H9 (cell line): ENCODE data around the gene SERPINB10. TPM values are rescaled to one million over a fixed set of nuclear protein-coding genes. Genes with fewer than 3 reads are reported as not detected.

Source experiments
- DNase-seq: peaks from one replicate; pipeline ENCODE4 v3.0.0-alpha.2; 2017
- H2AFZ ChIP-seq: one replicate; pipeline ENCODE4 v1.6.1; 2013; ENCODE audit warnings: mild to moderate bottlenecking, low read length, control low read depth, moderate library complexity
- H2AK5ac ChIP-seq: 2 replicates; pipeline ENCODE4 v1.6.1; 2013; ENCODE audit warnings: low read length, control low read depth, mixed read lengths; ENCODE audit not compliant: insufficient read length
- H2BK120ac ChIP-seq: one replicate; pipeline ENCODE4 v1.6.1; 2013; ENCODE audit warnings: low read depth, mild to moderate bottlenecking, low read length, control low read depth, inconsistent platforms; ENCODE audit not compliant: poor library complexity, severe bottlenecking
- H2BK12ac ChIP-seq: 2 replicates; pipeline ENCODE4 v1.6.1; 2013; ENCODE audit warnings: low read length, control low read depth, mixed read lengths, low read depth; ENCODE audit not compliant: insufficient read length
- H2BK15ac ChIP-seq: 2 replicates; pipeline ENCODE4 v1.6.1; 2013; ENCODE audit warnings: low read depth, low read length, control low read depth
- H2BK20ac ChIP-seq: one replicate; pipeline ENCODE4 v1.6.1; 2013; ENCODE audit warnings: low read depth, mild to moderate bottlenecking, low read length, control low read depth, inconsistent platforms; ENCODE audit not compliant: poor library complexity, severe bottlenecking
- H2BK5ac ChIP-seq: 2 replicates; pipeline ENCODE4 v1.6.1; 2013; ENCODE audit warnings: low read length, control low read depth, mixed read lengths; ENCODE audit not compliant: insufficient read length
- H3K14ac ChIP-seq: 2 replicates; pipeline ENCODE4 v1.6.1; 2013; ENCODE audit warnings: low read length, control low read depth; ENCODE audit not compliant: insufficient read depth
- H3K18ac ChIP-seq: 2 replicates; pipeline ENCODE4 v1.6.1; 2013; ENCODE audit warnings: low read depth, mild to moderate bottlenecking, mixed read lengths, low read length, control low read depth; ENCODE audit not compliant: insufficient read length
- H3K23ac ChIP-seq: 2 replicates; pipeline ENCODE4 v1.6.1; 2013; ENCODE audit warnings: low read length, control low read depth, mixed read lengths, low read depth; ENCODE audit not compliant: insufficient read length
- H3K23me2 ChIP-seq: 2 replicates; pipeline ENCODE4 v1.6.1; 2013; ENCODE audit warnings: low read depth, mild to moderate bottlenecking, mixed read lengths, low read length, control low read depth; ENCODE audit not compliant: insufficient read length, poor library complexity, severe bottlenecking
- H3K27ac ChIP-seq: 2 replicates; pipeline ENCODE4 v1.5.1; 2013; ENCODE audit warnings: low read length, control low read depth, mixed read lengths, low read depth; ENCODE audit not compliant: insufficient read length
- H3K27me3 ChIP-seq: 2 replicates; pipeline ENCODE4 v1.6.1; 2013; ENCODE audit warnings: low read length, control low read depth, inconsistent platforms; ENCODE audit not compliant: insufficient read depth
- H3K4ac ChIP-seq: 2 replicates; pipeline ENCODE4 v1.6.1; 2013; ENCODE audit warnings: low read depth, mild to moderate bottlenecking, control low read depth, inconsistent platforms, low read length, moderate library complexity
- H3K4me1 ChIP-seq: 2 replicates; pipeline ENCODE4 v1.6.1; 2013; ENCODE audit warnings: low read length, control low read depth, inconsistent platforms; ENCODE audit not compliant: insufficient read depth
- H3K4me2 ChIP-seq: 2 replicates; pipeline ENCODE4 v1.6.1; 2013; ENCODE audit warnings: low read length, control low read depth, mixed read lengths; ENCODE audit not compliant: insufficient read length, insufficient read depth
- H3K56ac ChIP-seq: 2 replicates; pipeline ENCODE4 v1.6.1; 2013; ENCODE audit warnings: low read depth, mild to moderate bottlenecking, mixed read lengths, low read length, control low read depth; ENCODE audit not compliant: insufficient read length
- H3K79me1 ChIP-seq: 2 replicates; pipeline ENCODE4 v1.6.1; 2013; ENCODE audit warnings: low read depth, mild to moderate bottlenecking, moderate library complexity, low read length, control low read depth, inconsistent platforms; ENCODE audit not compliant: insufficient read depth, poor library complexity, severe bottlenecking
- H3K79me2 ChIP-seq: 2 replicates; pipeline ENCODE4 v1.6.1; 2013; ENCODE audit warnings: low read length, control low read depth, inconsistent platforms; ENCODE audit not compliant: insufficient read depth
- H3K9ac ChIP-seq: 2 replicates; pipeline ENCODE4 v1.6.1; 2013; ENCODE audit warnings: low read length, control low read depth, mixed read lengths; ENCODE audit not compliant: insufficient read length; ENCODE audit errors: extremely low read depth
- H3K9me3 ChIP-seq: one replicate; pipeline ENCODE4 v1.6.1; 2013; ENCODE audit warnings: low read depth, low read length, inconsistent platforms; ENCODE audit not compliant: control insufficient read depth
- H3T11ph ChIP-seq: one replicate; pipeline ENCODE4 v1.6.1; 2013; ENCODE audit warnings: mild to moderate bottlenecking, low read length, control low read depth, inconsistent platforms
- H4K20me1 ChIP-seq: one replicate; pipeline ENCODE4 v1.6.1; 2013; ENCODE audit not compliant: control insufficient read depth, insufficient read length, insufficient read depth
- H4K5ac ChIP-seq: 2 replicates; pipeline ENCODE4 v1.6.1; 2013; ENCODE audit warnings: low read depth, mild to moderate bottlenecking, mixed read lengths, low read length, control low read depth; ENCODE audit not compliant: insufficient read length
- H4K8ac ChIP-seq: replicated peaks from 2 replicates; pipeline ENCODE4 v1.6.1; 2013; ENCODE audit warnings: low read length, control low read depth, mixed read lengths, low read depth; ENCODE audit not compliant: insufficient read length
- H4K91ac ChIP-seq: 2 replicates; pipeline ENCODE4 v1.6.1; 2013; ENCODE audit warnings: low read depth, mild to moderate bottlenecking, moderate library complexity, mixed read lengths, low read length, control low read depth; ENCODE audit not compliant: insufficient read length
- H3K27ac Mint-ChIP-seq, 3 experiments: 2 replicates in 2 of 3; 3 replicates in 1 of 3; pipeline ENCODE4 v1.8.0; 2020 to 2021; ENCODE audit warnings: mixed read lengths in 3 of 3, mild to moderate bottlenecking in 1 of 3, moderate library complexity in 1 of 3
- H3K27me3 Mint-ChIP-seq: 2 replicates; pipeline ENCODE4 v1.8.0; 2021; ENCODE audit warnings: low read depth, mild to moderate bottlenecking, moderate library complexity, mixed read lengths
- H3K36me3 Mint-ChIP-seq, 3 experiments: 2 replicates in 2 of 3; 3 replicates in 1 of 3; pipeline ENCODE4 v1.8.0; 2020 to 2021; ENCODE audit warnings: low read depth in 3 of 3, mixed read lengths in 3 of 3; ENCODE audit not compliant: insufficient read depth in 1 of 3
- H3K4me1 Mint-ChIP-seq, 2 experiments: 2 replicates each; pipeline ENCODE4 v1.8.0; 2020; ENCODE audit warnings: mixed read lengths in 2 of 2
- H3K4me3 Mint-ChIP-seq, 2 experiments: 2 replicates in 1 of 2; 3 replicates in 1 of 2; pipeline ENCODE4 v1.8.0; 2020 to 2021; ENCODE audit warnings: mild to moderate bottlenecking in 2 of 2, mixed read lengths in 2 of 2, moderate library complexity in 1 of 2
- H3K9me3 Mint-ChIP-seq, 2 experiments: 2 replicates in 1 of 2; 3 replicates in 1 of 2; pipeline ENCODE4 v1.8.0; 2020; ENCODE audit warnings: mild to moderate bottlenecking in 2 of 2, mixed read lengths in 2 of 2, moderate library complexity in 1 of 2
- CTCF ChIP-seq: fragments of 200-600 bp; sonication (generic); conservative IDR thresholded peaks from 3 replicates; pipeline ENCODE4 v1.8.0; 2021; ENCODE audit warnings: antibody characterized with exemption, mild to moderate bottlenecking
- WGBS: extraction: QIAGEN DNeasy Blood & Tissue Kit; methylation state at CpG from one replicate; pipeline ENCODE4 v1.1.7; 2013; ENCODE audit warnings: missing lambda C conversion rate, low lambda C conversion rate, mixed read lengths; ENCODE audit not compliant: insufficient read length; ENCODE audit errors: extremely low coverage; 5-methylcytosine and 5-hydroxymethylcytosine counted together
- total RNA-seq: library from RNA; stranded (reverse); gene quantifications from 2 replicates; pipeline ENCODE4 v1.2.1, GENCODE V29; 2021

The SERPINB10 gene
- total RNA-seq, 1 experiment from 2014 or later: not detected

GRCh38 chr18:63908858-63909257 is 1.1 kb downstream of the SERPINB10 start:
- H3K14ac ChIP-seq: no peak overlapping the region
- no peak overlapping the region for H4K91ac ChIP-seq
- no CpG with 5 or more reads among the region's 1 CpG for WGBS
- no peak overlapping the region for H3K4me3 Mint-ChIP-seq
- no peak overlapping the region for H3K9ac ChIP-seq
- H3K23me2 ChIP-seq: no peaks in the 10 kb centered on the region
- TF ChIP-seq CTCF: no peak
- H2AK5ac ChIP-seq: no peak overlapping the region
- no peak overlapping the region for H4K8ac ChIP-seq
- H3K9me3 ChIP-seq: no peaks in the 10 kb centered on the region
- peaks cover 7 to 11% of the 10 kb centered on the region in 2 experiments for H3K4me1 Mint-ChIP-seq
- H2BK15ac ChIP-seq: no peak overlapping the region
- no peak overlapping the region for H3K27ac ChIP-seq
- H3K23ac ChIP-seq: no peak overlapping the region
- H2BK20ac ChIP-seq: no peak overlapping the region
- no peak overlapping the region for H2BK120ac ChIP-seq
- no peak overlapping the region for H3K56ac ChIP-seq
- H2AFZ ChIP-seq: no peak overlapping the region
- no peaks in the 10 kb centered on the region for H3K27me3 Mint-ChIP-seq
- H4K5ac ChIP-seq: no peak overlapping the region
- no peak overlapping the region for H3K4ac ChIP-seq
- H3K18ac ChIP-seq: no peak overlapping the region
- peaks cover 0 to 11% of the 10 kb centered on the region in 2 experiments; a peak in 4 of 5 replicates for H3K9me3 Mint-ChIP-seq
- H4K20me1 ChIP-seq: no peaks in the 10 kb centered on the region
- H2BK12ac ChIP-seq: no peak overlapping the region
- H3K79me1 ChIP-seq: no peaks in the 10 kb centered on the region
- no peak overlapping the region for H2BK5ac ChIP-seq
- H3K36me3 Mint-ChIP-seq: peaks cover 0 to 8% (median 0%) of the 10 kb centered on the region in 3 experiments; a peak in 4 of 7 replicates
- H3T11ph ChIP-seq: no peak overlapping the region
- no peaks in the 10 kb centered on the region for H3K79me2 ChIP-seq
- H3K27ac Mint-ChIP-seq: no peak overlapping the region
- no peaks in the 10 kb centered on the region for H3K27me3 ChIP-seq
- H3K4me2 ChIP-seq: no peak overlapping the region
- DNase-seq: no peak
- H3K4me1 ChIP-seq: no peaks in the 10 kb centered on the region
